Mammary epithelial cell (primary cell): ENCODE data around the gene LANCL2.

Experiments
- EZH2 ChIP-seq: IDR thresholded peaks from 2 replicates; pipeline ENCODE4 v1.6.1; 2012; ENCODE audit warnings: low read length, inconsistent platforms, borderline replicate concordance
- TF ChIP-seq, protein P1 (sequence below), 2 donors: IDR thresholded peaks in 1 of 2; conservative IDR thresholded peaks in 1 of 2; 2 replicates each; pipeline ENCODE4 v1.5.1; 2011 to 2012; ENCODE audit warnings: inconsistent platforms in 2 of 2, low read length in 2 of 2, mild to moderate bottlenecking in 2 of 2, control low read depth in 1 of 2, low read depth in 1 of 2; ENCODE audit not compliant: insufficient read depth in 1 of 2; ENCODE audit errors: extremely low read depth in 1 of 2

DNA sequence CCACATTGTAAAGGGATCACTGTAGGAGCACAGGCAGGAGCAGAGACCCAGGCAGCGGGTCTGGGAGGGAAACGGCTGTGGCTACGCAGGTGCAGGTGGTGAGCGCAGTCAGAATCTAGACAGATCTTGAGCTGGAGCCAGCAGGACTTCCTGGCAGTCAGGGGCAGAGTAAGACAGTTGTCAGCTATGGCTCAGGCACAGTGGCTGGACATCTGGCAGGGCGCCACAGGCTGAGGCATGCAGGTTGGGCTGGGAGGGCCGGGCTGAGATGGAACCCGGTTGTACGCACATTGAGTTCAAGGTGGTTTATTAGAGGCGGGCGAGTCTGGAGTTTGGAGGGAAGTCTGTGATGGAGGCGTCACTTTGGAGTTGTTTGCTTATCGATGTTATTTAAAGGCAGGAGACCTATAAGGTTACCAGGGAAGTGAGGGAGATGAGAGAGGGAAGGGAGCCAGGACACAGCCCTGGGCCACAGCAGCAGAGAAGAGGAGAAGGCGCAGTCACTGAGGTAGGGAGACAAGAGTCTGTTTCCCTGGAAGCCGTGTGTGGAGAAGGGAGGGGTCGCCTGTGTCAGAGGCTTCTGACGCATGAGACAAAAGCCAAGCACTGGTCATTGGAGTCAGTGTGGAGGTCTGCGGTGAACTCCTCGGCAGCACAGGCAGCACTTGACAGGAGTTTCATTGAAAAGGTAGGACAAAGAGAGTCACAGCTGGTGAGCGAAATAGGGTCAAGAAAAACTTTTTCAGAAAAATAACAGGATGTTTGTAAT lies 73.8 kb downstream of the LANCL2 start:
- TF ChIP-seq, protein P1, sequence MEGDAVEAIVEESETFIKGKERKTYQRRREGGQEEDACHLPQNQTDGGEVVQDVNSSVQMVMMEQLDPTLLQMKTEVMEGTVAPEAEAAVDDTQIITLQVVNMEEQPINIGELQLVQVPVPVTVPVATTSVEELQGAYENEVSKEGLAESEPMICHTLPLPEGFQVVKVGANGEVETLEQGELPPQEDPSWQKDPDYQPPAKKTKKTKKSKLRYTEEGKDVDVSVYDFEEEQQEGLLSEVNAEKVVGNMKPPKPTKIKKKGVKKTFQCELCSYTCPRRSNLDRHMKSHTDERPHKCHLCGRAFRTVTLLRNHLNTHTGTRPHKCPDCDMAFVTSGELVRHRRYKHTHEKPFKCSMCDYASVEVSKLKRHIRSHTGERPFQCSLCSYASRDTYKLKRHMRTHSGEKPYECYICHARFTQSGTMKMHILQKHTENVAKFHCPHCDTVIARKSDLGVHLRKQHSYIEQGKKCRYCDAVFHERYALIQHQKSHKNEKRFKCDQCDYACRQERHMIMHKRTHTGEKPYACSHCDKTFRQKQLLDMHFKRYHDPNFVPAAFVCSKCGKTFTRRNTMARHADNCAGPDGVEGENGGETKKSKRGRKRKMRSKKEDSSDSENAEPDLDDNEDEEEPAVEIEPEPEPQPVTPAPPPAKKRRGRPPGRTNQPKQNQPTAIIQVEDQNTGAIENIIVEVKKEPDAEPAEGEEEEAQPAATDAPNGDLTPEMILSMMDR (conservative IDR thresholded peaks at IDR 0.05 in 1 of 2, IDR thresholded peaks at IDR 0.05 in 1 of 2; ENCODE audit: extremely low read depth in 1 of 2, insufficient read depth in 1 of 2, low read depth in 1 of 2, low read length in 2 of 2), result no peak
- no peak for TF ChIP-seq EZH2
